Measurements from ENCODE around the gene TOR1A. TPM values are rescaled to one million over a fixed set of nuclear protein-coding genes. Genes with fewer than 3 reads are reported as not detected.

Gene TOR1A
- polyA plus RNA-seq, 2 of the 4 experiments (the other 2 are of a cell fraction), result 54.0 to 74.9 TPM

DNA sequence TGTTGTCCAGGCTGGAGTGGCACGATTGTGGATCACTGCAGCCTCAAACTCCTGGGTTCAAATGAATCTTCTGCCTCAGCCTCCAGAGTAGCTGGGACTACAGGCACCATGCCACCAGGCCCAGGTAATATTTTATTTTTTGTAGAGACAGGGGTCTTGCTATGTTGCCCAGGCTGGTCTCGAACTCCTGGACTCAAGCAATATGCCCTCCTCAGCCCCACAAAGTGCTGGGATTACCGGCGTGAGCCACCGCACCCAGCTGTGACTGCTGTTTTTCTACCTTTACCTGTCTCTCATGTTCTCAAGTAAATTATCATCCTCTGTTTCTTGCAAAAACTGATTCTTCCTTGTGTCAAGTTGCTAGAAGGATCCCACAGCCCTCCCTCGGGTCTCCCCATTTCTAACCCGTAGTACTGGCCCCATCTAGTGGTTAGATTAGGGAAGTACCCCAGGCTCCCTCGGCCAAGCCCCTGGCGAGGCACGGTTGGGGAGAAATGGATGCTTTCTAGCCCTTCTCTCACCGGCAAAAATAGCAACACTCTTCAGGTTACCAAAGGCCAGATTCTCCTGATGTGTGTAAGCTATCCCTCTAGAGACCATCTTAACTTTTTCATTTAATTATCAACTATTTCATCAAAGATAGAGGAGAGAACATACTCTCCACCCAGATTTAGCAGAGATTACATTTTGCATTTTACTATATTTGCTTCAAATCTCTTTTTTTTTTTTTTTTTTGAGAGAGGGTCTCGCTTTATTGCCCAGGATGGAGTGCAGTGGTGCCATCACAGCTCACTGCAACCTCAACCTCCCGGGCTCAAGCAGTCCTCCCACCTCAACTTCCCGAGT lies 40.2 kb downstream of the TOR1A start:
- peak; percentile 78 to 92 for DNase-seq (ENCODE audit: low read depth in 1 of 2, low spot score in 1 of 2)
- WGBS (ENCODE audit: missing lambda C conversion rate), result 23% methylated on average over 14 of the region's 14 CpGs
- peak; percentile 95 to 98 for ATAC-seq
- Histone ChIP-seq H3K4me1 (peaks cover 9% of the 10 kb centered on the region; the same call in 1 of the 3 replicates), H3K4me2 (peak overlapping the region; percentile 8; the same call in 1 of the 3 replicates), H3K9me3 (no peaks in the 10 kb centered on the region), H3K4me3 (no peak overlapping the region), H3K27ac (peak overlapping the region; percentile 51 to 73)
- no peak for TF ChIP-seq HDAC2 (IDR thresholded peaks at IDR 0.05)
- no peak for TF ChIP-seq EP300 (IDR thresholded peaks at IDR 0.05)
- no peak for TF ChIP-seq CEBPB (IDR thresholded peaks at IDR 0.05)
- no peak for TF ChIP-seq RARB (CRISPR knock-in tag; IDR thresholded peaks at IDR 0.05)
- TF ChIP-seq ZC3H11A (IDR thresholded peaks at IDR 0.05), result no peak
- TF ChIP-seq RAD21 (conservative IDR thresholded peaks at IDR 0.05 in 1 of 2, IDR thresholded peaks at IDR 0.05 in 1 of 2), result peak; percentile 98 to 99
- no peak for TF ChIP-seq HOXB13 (CRISPR knock-in tag; IDR thresholded peaks at IDR 0.05; ENCODE audit: low read depth)
- TF ChIP-seq, protein P1, sequence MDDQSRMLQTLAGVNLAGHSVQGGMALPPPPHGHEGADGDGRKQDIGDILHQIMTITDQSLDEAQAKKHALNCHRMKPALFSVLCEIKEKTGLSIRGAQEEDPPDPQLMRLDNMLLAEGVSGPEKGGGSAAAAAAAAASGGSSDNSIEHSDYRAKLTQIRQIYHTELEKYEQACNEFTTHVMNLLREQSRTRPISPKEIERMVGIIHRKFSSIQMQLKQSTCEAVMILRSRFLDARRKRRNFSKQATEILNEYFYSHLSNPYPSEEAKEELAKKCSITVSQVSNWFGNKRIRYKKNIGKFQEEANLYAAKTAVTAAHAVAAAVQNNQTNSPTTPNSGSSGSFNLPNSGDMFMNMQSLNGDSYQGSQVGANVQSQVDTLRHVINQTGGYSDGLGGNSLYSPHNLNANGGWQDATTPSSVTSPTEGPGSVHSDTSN (IDR thresholded peaks at IDR 0.05), result no peak
- TF ChIP-seq, protein P2, sequence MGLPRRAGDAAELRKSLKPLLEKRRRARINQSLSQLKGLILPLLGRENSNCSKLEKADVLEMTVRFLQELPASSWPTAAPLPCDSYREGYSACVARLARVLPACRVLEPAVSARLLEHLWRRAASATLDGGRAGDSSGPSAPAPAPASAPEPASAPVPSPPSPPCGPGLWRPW (IDR thresholded peaks at IDR 0.05), result no peak
- TF ChIP-seq POLR2A (IDR thresholded peaks at IDR 0.05; ENCODE audit: low read length), result no peak
- TF ChIP-seq, protein P3, sequence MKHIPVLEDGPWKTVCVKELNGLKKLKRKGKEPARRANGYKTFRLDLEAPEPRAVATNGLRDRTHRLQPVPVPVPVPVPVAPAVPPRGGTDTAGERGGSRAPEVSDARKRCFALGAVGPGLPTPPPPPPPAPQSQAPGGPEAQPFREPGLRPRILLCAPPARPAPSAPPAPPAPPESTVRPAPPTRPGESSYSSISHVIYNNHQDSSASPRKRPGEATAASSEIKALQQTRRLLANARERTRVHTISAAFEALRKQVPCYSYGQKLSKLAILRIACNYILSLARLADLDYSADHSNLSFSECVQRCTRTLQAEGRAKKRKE (CRISPR knock-in tag; IDR thresholded peaks at IDR 0.05; ENCODE audit: low read depth), result no peak
- peak; percentile 98 for TF ChIP-seq SMC3 (IDR thresholded peaks at IDR 0.05)
- TF ChIP-seq CHD4 (IDR thresholded peaks at IDR 0.05; ENCODE audit: borderline replicate concordance), result no peak
- no peak for TF ChIP-seq CHD2 (IDR thresholded peaks at IDR 0.05; ENCODE audit: low read length, partially characterized antibody)
- TF ChIP-seq, protein P4, sequence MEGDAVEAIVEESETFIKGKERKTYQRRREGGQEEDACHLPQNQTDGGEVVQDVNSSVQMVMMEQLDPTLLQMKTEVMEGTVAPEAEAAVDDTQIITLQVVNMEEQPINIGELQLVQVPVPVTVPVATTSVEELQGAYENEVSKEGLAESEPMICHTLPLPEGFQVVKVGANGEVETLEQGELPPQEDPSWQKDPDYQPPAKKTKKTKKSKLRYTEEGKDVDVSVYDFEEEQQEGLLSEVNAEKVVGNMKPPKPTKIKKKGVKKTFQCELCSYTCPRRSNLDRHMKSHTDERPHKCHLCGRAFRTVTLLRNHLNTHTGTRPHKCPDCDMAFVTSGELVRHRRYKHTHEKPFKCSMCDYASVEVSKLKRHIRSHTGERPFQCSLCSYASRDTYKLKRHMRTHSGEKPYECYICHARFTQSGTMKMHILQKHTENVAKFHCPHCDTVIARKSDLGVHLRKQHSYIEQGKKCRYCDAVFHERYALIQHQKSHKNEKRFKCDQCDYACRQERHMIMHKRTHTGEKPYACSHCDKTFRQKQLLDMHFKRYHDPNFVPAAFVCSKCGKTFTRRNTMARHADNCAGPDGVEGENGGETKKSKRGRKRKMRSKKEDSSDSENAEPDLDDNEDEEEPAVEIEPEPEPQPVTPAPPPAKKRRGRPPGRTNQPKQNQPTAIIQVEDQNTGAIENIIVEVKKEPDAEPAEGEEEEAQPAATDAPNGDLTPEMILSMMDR (IDR thresholded peaks at IDR 0.05), result peak; percentile 95
- TF ChIP-seq MAZ (IDR thresholded peaks at IDR 0.05; ENCODE audit: borderline replicate concordance, low read depth, low read length), result no peak
- POLR2A ChIA-PET, result interaction anchor here (0.7 to 1.3 kb wide), 2 partner anchors 46 to 87 kb away, joined by 3 to 4 read pairs; no protein-coding TSS in a partner anchor
- no peak for FAIRE-seq
- CTCF ChIA-PET, result interaction anchor here (0.6 to 26.1 kb wide), 45 partner anchors 8 to 1535 kb away, joined by 3 to 1179 read pairs (median 4); partner anchors contain the start of genes ASB6 and PTGES

DNA sequence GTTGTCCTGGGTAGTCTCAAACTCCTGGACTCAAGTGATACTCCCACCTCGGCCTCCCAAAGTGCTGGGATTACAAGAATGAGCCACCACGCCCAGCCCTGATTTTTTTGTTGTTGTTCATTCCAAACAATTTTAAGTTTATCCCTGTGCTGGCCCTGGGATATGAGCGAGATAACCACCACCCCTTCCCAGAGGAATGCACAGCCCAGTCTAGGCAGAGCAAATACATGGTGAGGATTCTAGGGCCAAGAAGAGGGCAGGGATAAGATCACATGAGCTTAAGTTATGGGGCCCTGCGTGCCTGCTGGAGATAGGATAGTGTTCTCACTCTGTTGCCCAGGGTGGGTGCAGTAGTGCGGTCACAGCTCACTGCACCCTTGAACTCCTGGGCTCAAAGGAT lies 42.0 kb downstream of the TOR1A start:
- WGBS (ENCODE audit: missing lambda C conversion rate), result 69% methylated on average over 5 of the region's 5 CpGs
- ATAC-seq (no peak), DNase-seq (ENCODE audit: low read depth in 1 of 2, low spot score in 1 of 2) (no peak), FAIRE-seq (no peak)
- POLR2A ChIA-PET, result interaction anchor here (0.7 kb wide), 1 partner anchor 44 kb away, joined by 7 read pairs; no protein-coding TSS in a partner anchor
- Histone ChIP-seq H3K4me3 (no peak overlapping the region), H3K9me3 (no peaks in the 10 kb centered on the region), H3K4me2 (no peak overlapping the region), H3K4me1 (peaks cover 23% of the 10 kb centered on the region), H3K27ac (peak overlapping the region; percentile 4 to 53; a peak in 3 of 6 replicates)
- TF ChIP-seq EHMT2 (IDR thresholded peaks at IDR 0.05; ENCODE audit: low read depth) (no peak), JUNB (IDR thresholded peaks at IDR 0.05) (no peak), HOXA7 (CRISPR knock-in tag; IDR thresholded peaks at IDR 0.05) (no peak)
- TF ChIP-seq, protein P4 (IDR thresholded peaks at IDR 0.05), result no peak
- TF ChIP-seq, protein P5, sequence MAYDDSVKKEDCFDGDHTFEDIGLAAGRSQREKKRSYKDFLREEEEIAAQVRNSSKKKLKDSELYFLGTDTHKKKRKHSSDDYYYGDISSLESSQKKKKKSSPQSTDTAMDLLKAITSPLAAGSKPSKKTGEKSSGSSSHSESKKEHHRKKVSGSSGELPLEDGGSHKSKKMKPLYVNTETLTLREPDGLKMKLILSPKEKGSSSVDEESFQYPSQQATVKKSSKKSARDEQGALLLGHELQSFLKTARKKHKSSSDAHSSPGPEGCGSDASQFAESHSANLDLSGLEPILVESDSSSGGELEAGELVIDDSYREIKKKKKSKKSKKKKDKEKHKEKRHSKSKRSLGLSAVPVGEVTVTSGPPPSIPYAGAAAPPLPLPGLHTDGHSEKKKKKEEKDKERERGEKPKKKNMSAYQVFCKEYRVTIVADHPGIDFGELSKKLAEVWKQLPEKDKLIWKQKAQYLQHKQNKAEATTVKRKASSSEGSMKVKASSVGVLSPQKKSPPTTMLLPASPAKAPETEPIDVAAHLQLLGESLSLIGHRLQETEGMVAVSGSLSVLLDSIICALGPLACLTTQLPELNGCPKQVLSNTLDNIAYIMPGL (CRISPR knock-in tag; IDR thresholded peaks at IDR 0.05; ENCODE audit: borderline replicate concordance), result no peak
- CTCF ChIA-PET, result interaction anchor here (0.6 to 26.1 kb wide), 13 partner anchors 9 to 764 kb away, joined by 3 to 1179 read pairs (median 10); partner anchors contain the start of genes ASB6 and PTGES

Data from A549 (cell line).